OCI-LY7 (cell line): Measurements from ENCODE around the gene SDF2. TPM values are rescaled to one million over a fixed set of nuclear protein-coding genes. Genes with fewer than 3 reads are reported as not detected.

Source experiments
- BruUV-seq: library from RNA; stranded (reverse); fragments of 400-500 nt; replicated peaks from 2 replicates; lab custom pipeline; 2021; lab: Mats Ljungman, UMichigan
- CTCF ChIA-PET: fragments of 300-600 bp; sonication (Branson Sonifier 250); formaldehyde crosslinking; loops from one replicate; lab custom pipeline; 2022; ENCODE audit warnings: antibody characterized with exemption; ENCODE audit not compliant: unreplicated experiment; lab: Charles Lee
- POLR2A ChIA-PET: fragments of 300-600 bp; sonication (Branson Sonifier 250); formaldehyde crosslinking; loops from one replicate; lab custom pipeline; 2022; ENCODE audit warnings: antibody characterized with exemption; lab: Charles Lee
- DNase-seq: peaks from one replicate; pipeline ENCODE4 v3.0.0-alpha.2; 2015; ENCODE audit warnings: low spot score
- H2AFZ ChIP-seq: fragments of 200-600 bp; sonication (generic), shearing (Covaris generic); 2 replicates; pipeline ENCODE4 v1.6.1; 2014; ENCODE audit warnings: mild to moderate bottlenecking, antibody characterized with exemption, low read length, moderate library complexity
- H3K27ac ChIP-seq: fragments of 200-600 bp; sonication (generic); 2 replicates; pipeline ENCODE4 v1.5.1; 2014; ENCODE audit warnings: mixed run types, low read depth, mild to moderate bottlenecking, moderate library complexity, low read length, inconsistent platforms; ENCODE audit not compliant: poor library complexity, severe bottlenecking
- H3K36me3 ChIP-seq: fragments of 200-600 bp; sonication (generic); 2 replicates; pipeline ENCODE4 v1.6.1; 2014; ENCODE audit warnings: mild to moderate bottlenecking, antibody characterized with exemption, low read length, moderate library complexity, mixed read lengths; ENCODE audit not compliant: insufficient read depth
- H3K4me1 ChIP-seq: fragments of 200-600 bp; sonication (generic); 2 replicates; pipeline ENCODE4 v1.5.1; 2014; ENCODE audit warnings: mild to moderate bottlenecking, low read length; ENCODE audit not compliant: insufficient read depth, poor library complexity, severe bottlenecking
- H3K4me2 ChIP-seq: fragments of 200-600 bp; sonication (generic); 2 replicates; pipeline ENCODE4 v1.6.1; 2014; ENCODE audit warnings: mild to moderate bottlenecking, low read length
- H3K4me3 ChIP-seq: fragments of 200-600 bp; sonication (generic); 2 replicates; pipeline ENCODE4 v1.5.1; 2014; ENCODE audit warnings: mild to moderate bottlenecking, low read depth, low read length; ENCODE audit not compliant: poor library complexity, severe bottlenecking
- H3K79me2 ChIP-seq: fragments of 200-600 bp; sonication (generic); 2 replicates; pipeline ENCODE4 v1.6.1; 2016; ENCODE audit warnings: low read depth, mild to moderate bottlenecking, low read length, moderate library complexity, mixed read lengths; ENCODE audit not compliant: insufficient read depth
- H3K9me2 ChIP-seq: fragments of 200-600 bp; sonication (generic); 2 replicates; pipeline ENCODE4 v1.6.1; 2016; ENCODE audit warnings: mild to moderate bottlenecking, low read length, mixed read lengths; ENCODE audit not compliant: insufficient read depth
- H3K9me3 ChIP-seq: fragments of 200-600 bp; sonication (generic); 2 replicates; pipeline ENCODE4 v1.6.1; 2014; ENCODE audit warnings: mild to moderate bottlenecking, mixed run types, low read length, mixed read lengths
- H4K20me1 ChIP-seq: fragments of 200-600 bp; sonication (generic); 2 replicates; pipeline ENCODE4 v1.6.1; 2014; ENCODE audit warnings: mild to moderate bottlenecking, antibody characterized with exemption, low read length, moderate library complexity, mixed read lengths; ENCODE audit not compliant: insufficient read depth
- CTCF ChIP-seq: fragments of 200-600 bp; sonication (generic); conservative IDR thresholded peaks from 2 replicates; pipeline ENCODE4 v1.5.1; 2014; ENCODE audit warnings: mild to moderate bottlenecking, antibody characterized with exemption, low read length, moderate library complexity, mixed read lengths
- EZH2phosphoT487 ChIP-seq: fragments of 200-600 bp; sonication (generic); IDR thresholded peaks from 2 replicates; pipeline ENCODE4 v1.6.1; 2018; ENCODE audit warnings: low read depth, borderline replicate concordance, mild to moderate bottlenecking, mixed run types, antibody characterized with exemption, low read length, moderate library complexity, mixed read lengths
- intact Hi-C: fragments of 100-400 bp; cut with micrococcal nuclease; formaldehyde crosslinking; loops from one replicate; pipeline ENCODE4 v1.10.0; 2022; ENCODE audit not compliant: unreplicated experiment
- total RNA-seq, 2 experiments: library from RNA; depleted of rRNA in 1 of 2; stranded (reverse); fragments of >200 nt in 1 of 2; shearing (Covaris generic) in 1 of 2; gene quantifications; 2 replicates each; pipeline ENCODE4 v1.2.3, GENCODE V29; 2014 to 2022

The SDF2 gene
- total RNA-seq, 2 experiments from 2014 or later: 31.8 to 38.6 TPM

- H3K9me3 ChIP-seq: no peaks in the 10 kb centered on the region
- H3K9me2 ChIP-seq: no peaks in the 10 kb centered on the region
- no peak for DNase-seq
- no peak overlapping the region for H2AFZ ChIP-seq
- no peaks in the 10 kb centered on the region for H4K20me1 ChIP-seq
- H3K4me3 ChIP-seq: no peak overlapping the region
- TSS peak; percentile 51 for BruUV-seq
- TF ChIP-seq CTCF: no peak
- TF ChIP-seq EZH2phosphoT487: no peak
- H3K4me1 ChIP-seq: no peaks in the 10 kb centered on the region
- CTCF ChIA-PET: no interaction called here
- H3K27ac ChIP-seq: no peak overlapping the region
- POLR2A ChIA-PET: interaction anchor here (0.5 to 1.4 kb wide), 5 partner anchors 9 to 43 kb away, joined by 3 to 5 read pairs (median 4); partner anchors contain the start of gene BLTP2
- H3K79me2 ChIP-seq: peaks cover 12% of the 10 kb centered on the region; the same call in 1 of the 2 replicates
- intact Hi-C loops: no loop called here
- peaks cover 98% of the 10 kb centered on the region for H3K36me3 ChIP-seq
- no peak overlapping the region for H3K4me2 ChIP-seq
Observed at GRCh38 chr17:28634206-28634865, 27.4 kb downstream of the SDF2 start.

GRCh38 chr17:28626818-28627217 lies 34.9 kb downstream of the SDF2 start:
- POLR2A ChIA-PET: no interaction called here

More at GRCh38 chr17:28626818-28627217, 34.9 kb downstream of the SDF2 start:
- H3K36me3 ChIP-seq: peaks cover 92% of the 10 kb centered on the region
- CTCF ChIA-PET: no interaction called here
- TF ChIP-seq EZH2phosphoT487: no peak
- no peak for TF ChIP-seq CTCF
- H3K79me2 ChIP-seq: no peaks in the 10 kb centered on the region
- H3K27ac ChIP-seq: no peak overlapping the region
- no peak overlapping the region for H3K4me2 ChIP-seq
- H4K20me1 ChIP-seq: no peaks in the 10 kb centered on the region
- no peaks in the 10 kb centered on the region for H3K9me3 ChIP-seq
- no peaks in the 10 kb centered on the region for H3K9me2 ChIP-seq
- H2AFZ ChIP-seq: no peak overlapping the region
- intact Hi-C loops: loop anchor here (10.0 kb wide), 1 partner anchor 58 kb away; no protein-coding TSS in a partner anchor
- no TSS peak for BruUV-seq
- no peak overlapping the region for H3K4me3 ChIP-seq
- peaks cover 13% of the 10 kb centered on the region for H3K4me1 ChIP-seq
- no peak for DNase-seq
